ENCODE measurements around the gene SNCA. TPM values are rescaled to one million over a fixed set of nuclear protein-coding genes. Genes with fewer than 3 reads are reported as not detected.

The SNCA gene
- total RNA-seq, 1 donor from 2014 or later, result 2.4 TPM

DNA sequence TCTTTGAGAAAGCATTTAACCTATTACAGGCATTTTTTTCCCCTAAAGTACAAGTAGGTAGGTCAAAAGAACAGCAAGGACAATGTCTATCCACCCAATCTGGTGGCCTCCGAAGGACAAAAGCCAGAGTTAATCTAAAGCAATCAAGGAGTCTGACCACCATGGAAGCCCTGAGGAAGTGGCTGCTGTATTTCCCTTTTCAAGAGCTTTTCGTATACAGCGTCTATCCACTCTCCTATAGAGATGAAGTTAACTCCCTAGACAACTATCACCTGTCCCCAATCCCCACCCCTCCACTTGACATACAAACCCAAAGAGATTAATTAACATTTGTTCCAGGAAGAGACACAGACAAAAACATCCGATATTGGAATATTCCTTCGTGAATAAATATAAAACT is 85.5 kb downstream of the SNCA start:
- TF ChIP-seq, protein P1, sequence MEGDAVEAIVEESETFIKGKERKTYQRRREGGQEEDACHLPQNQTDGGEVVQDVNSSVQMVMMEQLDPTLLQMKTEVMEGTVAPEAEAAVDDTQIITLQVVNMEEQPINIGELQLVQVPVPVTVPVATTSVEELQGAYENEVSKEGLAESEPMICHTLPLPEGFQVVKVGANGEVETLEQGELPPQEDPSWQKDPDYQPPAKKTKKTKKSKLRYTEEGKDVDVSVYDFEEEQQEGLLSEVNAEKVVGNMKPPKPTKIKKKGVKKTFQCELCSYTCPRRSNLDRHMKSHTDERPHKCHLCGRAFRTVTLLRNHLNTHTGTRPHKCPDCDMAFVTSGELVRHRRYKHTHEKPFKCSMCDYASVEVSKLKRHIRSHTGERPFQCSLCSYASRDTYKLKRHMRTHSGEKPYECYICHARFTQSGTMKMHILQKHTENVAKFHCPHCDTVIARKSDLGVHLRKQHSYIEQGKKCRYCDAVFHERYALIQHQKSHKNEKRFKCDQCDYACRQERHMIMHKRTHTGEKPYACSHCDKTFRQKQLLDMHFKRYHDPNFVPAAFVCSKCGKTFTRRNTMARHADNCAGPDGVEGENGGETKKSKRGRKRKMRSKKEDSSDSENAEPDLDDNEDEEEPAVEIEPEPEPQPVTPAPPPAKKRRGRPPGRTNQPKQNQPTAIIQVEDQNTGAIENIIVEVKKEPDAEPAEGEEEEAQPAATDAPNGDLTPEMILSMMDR (conservative IDR thresholded peaks at IDR 0.05; ENCODE audit: low read depth, low read length), result no peak
- no peak for DNase-seq (ENCODE audit: low read depth)
- no peak overlapping the region for H3K4me3 ChIP-seq (ENCODE audit: low read depth, low read length)

GRCh38 chr4:89746377-89746776 is 90.6 kb downstream of the SNCA start:
- H3K4me3 ChIP-seq (ENCODE audit: low read depth, low read length), result no peak overlapping the region
- TF ChIP-seq, protein P1 (conservative IDR thresholded peaks at IDR 0.05; ENCODE audit: low read depth, low read length), result no peak
- no peak for DNase-seq (ENCODE audit: low read depth)

DNA sequence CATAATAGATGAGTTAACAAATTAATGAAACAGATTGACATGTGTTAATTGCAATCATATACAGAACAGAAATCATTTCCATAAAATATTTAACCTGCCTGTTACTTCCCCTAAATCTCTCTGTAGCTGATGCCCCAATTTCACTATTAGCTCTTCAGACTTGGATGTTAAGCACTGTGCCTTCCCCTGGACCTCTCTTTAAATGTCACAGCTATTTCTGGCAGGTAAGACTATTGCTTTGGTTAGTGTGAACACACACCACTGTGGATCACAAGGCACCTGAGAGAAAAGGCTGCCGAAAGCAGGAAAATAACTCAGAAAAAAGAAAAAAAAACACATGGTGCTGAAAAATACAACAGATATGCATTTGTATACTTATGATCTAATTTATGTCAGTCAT is 91.3 kb downstream of the SNCA start:
- TF ChIP-seq, protein P1 (conservative IDR thresholded peaks at IDR 0.05; ENCODE audit: low read depth, low read length), result no peak

DNA sequence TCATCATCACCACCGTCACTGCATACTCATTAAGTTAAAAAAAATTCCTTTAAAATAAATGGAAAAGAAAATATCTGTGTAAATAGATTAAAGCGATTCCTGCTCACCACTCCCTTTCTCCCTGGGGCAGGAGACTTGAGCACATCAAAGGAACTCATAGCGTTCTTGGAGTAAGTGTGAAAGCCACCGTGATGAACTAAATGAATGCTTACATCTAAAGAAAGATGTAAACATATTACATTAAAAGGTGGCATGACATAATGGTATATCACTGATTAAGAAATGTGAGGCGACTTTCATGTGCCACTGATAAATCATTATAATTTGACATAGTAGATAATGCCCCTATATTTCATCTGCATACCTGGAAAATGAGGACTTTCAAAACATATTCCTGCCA is 92.0 kb downstream of the SNCA start:
- no peak overlapping the region for H3K4me3 ChIP-seq (ENCODE audit: low read depth, low read length)
- no peak for DNase-seq (ENCODE audit: low read depth)
- TF ChIP-seq, protein P1 (conservative IDR thresholded peaks at IDR 0.05; ENCODE audit: low read depth, low read length), result no peak

More for the DNA sequence above, 91.3 kb downstream of the SNCA start:
- DNase-seq (ENCODE audit: low read depth), result no peak
- H3K4me3 ChIP-seq (ENCODE audit: low read depth, low read length), result no peak overlapping the region

DNA sequence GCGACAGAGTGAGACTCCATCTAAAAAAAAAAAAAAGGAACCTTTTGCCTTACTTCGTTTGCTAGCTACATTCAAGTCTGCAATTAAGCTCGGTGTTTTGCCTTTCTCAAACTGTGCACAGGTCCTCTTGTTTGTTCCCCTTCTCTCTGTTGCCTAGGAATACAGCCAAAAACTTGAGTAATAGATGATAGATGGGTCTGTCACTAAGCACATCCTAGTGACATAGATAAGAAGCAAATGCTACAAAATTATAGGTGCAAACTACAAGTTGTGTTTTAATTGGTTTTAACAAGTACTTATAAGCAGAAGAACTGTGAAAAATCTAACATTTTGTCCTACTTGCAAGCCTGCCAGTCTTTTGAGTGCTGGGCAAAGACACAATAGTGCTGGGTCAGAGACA is 95.2 kb downstream of the SNCA start:
- no peak for DNase-seq (ENCODE audit: low read depth)
- TF ChIP-seq, protein P1 (conservative IDR thresholded peaks at IDR 0.05; ENCODE audit: low read depth, low read length), result no peak
- no peak overlapping the region for H3K4me3 ChIP-seq (ENCODE audit: low read depth, low read length)

DNA sequence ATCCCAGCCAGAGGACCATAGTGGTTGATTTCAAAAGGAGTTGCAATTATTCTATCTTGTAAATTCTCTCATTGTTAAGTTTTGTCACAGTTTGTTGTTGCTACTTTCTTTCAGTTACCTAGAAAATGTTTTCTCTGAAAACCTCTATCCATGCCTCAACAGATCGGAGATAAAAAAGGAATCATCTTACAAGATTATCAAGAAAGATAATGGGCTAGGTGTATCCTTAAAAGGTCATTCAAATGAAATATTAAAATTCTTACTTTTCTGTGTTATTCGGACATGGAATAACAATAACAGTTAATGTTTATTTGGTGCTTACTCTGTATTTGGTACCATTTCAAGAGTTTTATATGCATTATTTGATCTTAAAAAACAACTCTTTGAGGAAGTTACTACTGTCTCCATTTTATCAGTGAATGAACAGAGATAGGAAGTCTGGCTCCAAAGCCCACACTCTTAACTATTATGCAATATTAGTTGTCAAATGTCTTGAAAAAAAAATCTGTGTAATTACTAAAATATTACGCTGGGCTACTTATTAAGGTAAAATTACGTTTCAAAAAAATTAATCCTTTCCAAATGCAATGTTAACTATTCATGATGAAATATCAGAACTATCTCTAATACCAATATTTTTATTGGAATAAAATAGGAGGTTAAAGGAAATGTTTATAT is 97.5 kb downstream of the SNCA start:
- TF ChIP-seq, protein P1 (conservative IDR thresholded peaks at IDR 0.05; ENCODE audit: low read depth, low read length), result no peak
- H3K4me3 ChIP-seq (ENCODE audit: low read depth, low read length), result no peak overlapping the region
- DNase-seq (ENCODE audit: low read depth), result no peak

- TF ChIP-seq, protein P1 (conservative IDR thresholded peaks at IDR 0.05; ENCODE audit: low read depth, low read length), result no peak
- no peak for DNase-seq (ENCODE audit: low read depth)
Observed at GRCh38 chr4:89737888-89738287, 99.1 kb downstream of the SNCA start.

More at GRCh38 chr4:89737888-89738287, 99.1 kb downstream of the SNCA start:
- H3K4me3 ChIP-seq (ENCODE audit: low read depth, low read length), result no peak overlapping the region
